ENCODE data around the gene ETFB.

The ETFB gene

GRCh38 chr19:51327066-51328001, 38.9 kb downstream of the ETFB start:
- DNase-seq, result no peak

- DNase-seq, result no peak
Measured at GRCh38 chr19:51326216-51327065, 39.7 kb downstream of the ETFB start.

GRCh38 chr19:51325161-51325976, 40.8 kb downstream of the ETFB start:
- no peak for DNase-seq

- no peak for DNase-seq
Measured at GRCh38 chr19:51324167-51324481, 42.1 kb downstream of the ETFB start.

GRCh38 chr19:51323481-51324166, 42.6 kb downstream of the ETFB start:
- no peak for DNase-seq

- DNase-seq, result no peak
Measured at GRCh38 chr19:51321799-51322198, 44.4 kb downstream of the ETFB start.

GRCh38 chr19:51320280-51320657, 45.9 kb downstream of the ETFB start:
- peak; percentile 25 for DNase-seq

- no peak for DNase-seq
Measured at GRCh38 chr19:51319649-51320279, 46.4 kb downstream of the ETFB start.

- DNase-seq, result no peak
Measured at GRCh38 chr19:51318687-51319648, 47.2 kb downstream of the ETFB start.

GRCh38 chr19:51317968-51318367, 48.2 kb downstream of the ETFB start:
- DNase-seq, result no peak

GRCh38 chr19:51317376-51317775, 48.8 kb downstream of the ETFB start:
- no peak for DNase-seq

- no peak for DNase-seq
Measured at GRCh38 chr19:51316688-51317087, 49.5 kb downstream of the ETFB start.

- DNase-seq, result peak; percentile 32
Measured at GRCh38 chr19:51311351-51312257, 54.6 kb downstream of the ETFB start, which contains the start of gene IGLON5. Gene IGLON5, plus strand, starts transcription at chr19:51311644. Its CDS starts 204 bp downstream, at chr19:51311848.

- DNase-seq, result no peak
Measured at GRCh38 chr19:51305479-51305878, 60.7 kb downstream of the ETFB start.

- DNase-seq, result no peak
Measured at GRCh38 chr19:51301266-51301665, 64.9 kb downstream of the ETFB start.

- DNase-seq, result no peak
Measured at GRCh38 chr19:51297406-51297805, 68.8 kb downstream of the ETFB start.

GRCh38 chr19:51296336-51297093, 69.7 kb downstream of the ETFB start:
- no peak for DNase-seq

GRCh38 chr19:51295382-51296126, 70.6 kb downstream of the ETFB start:
- no peak for DNase-seq

All from NCI-H2227 treated with DMSO at 0.1 percent for 48 hours (cell line).